Heart left ventricle (tissue), 16 donors: ENCODE data around the gene THADA. TPM values are rescaled to one million over a fixed set of nuclear protein-coding genes. Genes with fewer than 3 reads are reported as not detected.

ENCODE experiments used
- ATAC-seq, 4 donors: fragments of 200-7000 bp; cut with Tn5 transposase; one replicate each; pipeline ENCODE4 v1.9.1; 2020 to 2022; ENCODE audit warnings: moderate library complexity in 4 of 4, mild to moderate bottlenecking in 3 of 4, moderate number of reproducible peaks in 1 of 4
- DNase-seq, 5 donors: peaks; one replicate each; pipeline ENCODE4 v3.0.0-alpha.2; 2020
- H3K27ac ChIP-seq, 12 donors: fragments of 200-600 bp; sonication (generic) in 4 of 12; one replicate each; pipeline versions ENCODE4 v1.5.0 to v1.8.0; 2016 to 2022; ENCODE audit warnings: mild to moderate bottlenecking in 2 of 12
- H3K27me3 ChIP-seq, 9 donors: fragments of 200-600 bp; sonication (generic) in 2 of 9; one replicate each; pipeline versions ENCODE4 v1.5.1 to v1.8.0; 2016 to 2022; ENCODE audit warnings: mild to moderate bottlenecking in 3 of 9
- H3K36me3 ChIP-seq, 9 donors: fragments of 200-600 bp; sonication (generic) in 2 of 9; one replicate each; pipeline versions ENCODE4 v1.5.0 to v1.8.0; 2018 to 2022; ENCODE audit warnings: mild to moderate bottlenecking in 2 of 9
- H3K4me1 ChIP-seq, 12 donors: fragments of 200-600 bp; sonication (generic) in 4 of 12; one replicate each; pipeline versions ENCODE4 v1.5.0 to v1.8.0; 2016 to 2022; ENCODE audit warnings: mild to moderate bottlenecking in 3 of 12
- H3K4me3 ChIP-seq, 12 donors: fragments of 200-600 bp; sonication (generic) in 4 of 12; one replicate each; pipeline versions ENCODE4 v1.5.0 to v1.8.0; 2017 to 2022; ENCODE audit warnings: mild to moderate bottlenecking in 9 of 12, moderate library complexity in 4 of 12
- H3K9me3 ChIP-seq, 12 donors: fragments of 200-600 bp; sonication (generic) in 4 of 12; one replicate each; pipeline versions ENCODE4 v1.5.0 to v1.8.0; 2016 to 2022; ENCODE audit warnings: mild to moderate bottlenecking in 1 of 12
- POLR2A ChIP-seq, 2 donors: fragments of 450-650 bp; IDR thresholded peaks; one replicate each; pipeline ENCODE4 v1.6.1; 2017; ENCODE audit warnings: antibody characterized with exemption in 2 of 2, mild to moderate bottlenecking in 2 of 2, moderate library complexity in 2 of 2
- WGBS, 4 donors: extraction: QIAGEN DNeasy Blood & Tissue Kit in 2 of 4; methylation state at CpG; one replicate each; pipeline versions ENCODE4 v1.1.5 to v1.1.7; 2013 to 2018; 5-methylcytosine and 5-hydroxymethylcytosine counted together
- intact Hi-C, 10 donors: fragments of 100-400 bp; cut with DNase I; formaldehyde crosslinking; loops; one replicate each; pipeline versions ENCODE4 v1.11.1 to v1.14.2; 2022
- polyA plus RNA-seq, 2 donors: library from polyadenylated mRNA; stranded (reverse); fragments of 200-250 nt; gene quantifications; one replicate each; pipeline ENCODE4 v1.2.3, GENCODE V29; 2013
- total RNA-seq, 9 donors: library from RNA; depleted of rRNA in 2 of 9; stranded (reverse); fragments of >200 nt in 2 of 9; fragmentation: NEBNext Ultra II Directional in 3 of 9; extraction: Animal tissue kit (Norgen Biotek cat#: 25700) in 3 of 9; gene quantifications; one replicate each; pipeline versions ENCODE4 v1.1.0 to v1.2.4, GENCODE V29; 2016 to 2023
- TF ChIP-seq, protein P1 (sequence below), 12 donors: fragments of 200-600 bp; sonication (generic) in 4 of 12; IDR thresholded peaks; one replicate each; pipeline versions ENCODE4 v1.5.0 to v1.8.0; 2018 to 2022; ENCODE audit warnings: antibody characterized with exemption in 12 of 12, mild to moderate bottlenecking in 5 of 12
- donor health status: ischemic (EF 13 %, LVEDD 7.1; RV severe dilation, severe dysfunction).
- donor health status: healthy with polysubstance abuse.
- donor health status: DM: no; HTN: yes; CAD: no.
- donor health status: DM: no; HTN: no; CAD: no.
- donor health status: ischemic (EF 25% LVEDD 6.9; RV normal size, moderate dysfunction).
- donor health status: ischemic (EF 25% LVEDD 5.7; RV mildly dilated, moderate dysfunction).
- donor health status: healthy.
- donor health status: DM: yes; HTN: yes; CAD: no.
- donor health status: ischemic (EF 35%, LVEDD 5.7; RV mildly dilated, moderate dysfunction).
- donor health status: nonischemic (EF 11% LVEDD 7.7; RV severe dilation, severe dysfunction).
- donor health status: DM: yes; HTN: yes; CAD: no.
- donor health status: PGD.
- donor health status: ischemic (EF 29% LVEDD 5.4; RV normal size, mild dysfunction).
- donor health status: nonischemic (EF 23%, LVEDD 6.1; RV moderate dilation, normal function).

The THADA gene
- total and polyA plus RNA-seq, 11 donors = 6.8 to 21.4 (median 13.0) TPM

DNA sequence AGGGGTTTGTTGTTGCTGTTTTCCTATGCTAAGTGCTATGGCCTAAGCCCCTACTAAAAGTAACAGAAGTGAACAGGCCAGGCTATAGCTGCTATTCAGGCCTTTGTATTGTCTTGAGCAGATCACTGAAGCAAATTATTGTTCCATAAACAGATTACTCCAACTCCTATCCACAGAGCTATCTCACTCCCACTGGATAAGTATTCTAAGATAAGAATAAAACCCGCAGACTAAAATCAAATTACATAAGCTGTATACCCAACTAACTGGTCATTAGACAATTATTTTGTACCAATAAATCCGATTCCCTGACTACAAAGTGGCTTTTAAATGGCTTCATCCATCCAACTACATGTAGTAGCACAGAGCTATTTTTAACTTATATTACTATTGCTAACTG is 74.3 kb downstream of the THADA start:
- intact Hi-C loops = no loop called here
- H3K27ac ChIP-seq = peak overlapping the region in 1 of 12 donors; percentile 16
- no peaks in the 10 kb centered on the region for H3K27me3 ChIP-seq
- peaks cover 0 to 11% (median 0%) of the 10 kb centered on the region in 12 donors for H3K9me3 ChIP-seq
- DNase-seq = no peak
- TF ChIP-seq, protein P1, sequence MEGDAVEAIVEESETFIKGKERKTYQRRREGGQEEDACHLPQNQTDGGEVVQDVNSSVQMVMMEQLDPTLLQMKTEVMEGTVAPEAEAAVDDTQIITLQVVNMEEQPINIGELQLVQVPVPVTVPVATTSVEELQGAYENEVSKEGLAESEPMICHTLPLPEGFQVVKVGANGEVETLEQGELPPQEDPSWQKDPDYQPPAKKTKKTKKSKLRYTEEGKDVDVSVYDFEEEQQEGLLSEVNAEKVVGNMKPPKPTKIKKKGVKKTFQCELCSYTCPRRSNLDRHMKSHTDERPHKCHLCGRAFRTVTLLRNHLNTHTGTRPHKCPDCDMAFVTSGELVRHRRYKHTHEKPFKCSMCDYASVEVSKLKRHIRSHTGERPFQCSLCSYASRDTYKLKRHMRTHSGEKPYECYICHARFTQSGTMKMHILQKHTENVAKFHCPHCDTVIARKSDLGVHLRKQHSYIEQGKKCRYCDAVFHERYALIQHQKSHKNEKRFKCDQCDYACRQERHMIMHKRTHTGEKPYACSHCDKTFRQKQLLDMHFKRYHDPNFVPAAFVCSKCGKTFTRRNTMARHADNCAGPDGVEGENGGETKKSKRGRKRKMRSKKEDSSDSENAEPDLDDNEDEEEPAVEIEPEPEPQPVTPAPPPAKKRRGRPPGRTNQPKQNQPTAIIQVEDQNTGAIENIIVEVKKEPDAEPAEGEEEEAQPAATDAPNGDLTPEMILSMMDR (IDR thresholded peaks at IDR 0.05) = no peak
- no peak for ATAC-seq
- H3K4me1 ChIP-seq = peaks cover 2 to 54% (median 34%) of the 10 kb centered on the region in 12 donors
- peaks cover 0 to 13% (median 0%) of the 10 kb centered on the region in 9 donors for H3K36me3 ChIP-seq
- 83 to 92% (median 88%) methylated on average over 2 of the region's 2 CpGs for WGBS, 4 donors
- no peak overlapping the region for H3K4me3 ChIP-seq

DNA sequence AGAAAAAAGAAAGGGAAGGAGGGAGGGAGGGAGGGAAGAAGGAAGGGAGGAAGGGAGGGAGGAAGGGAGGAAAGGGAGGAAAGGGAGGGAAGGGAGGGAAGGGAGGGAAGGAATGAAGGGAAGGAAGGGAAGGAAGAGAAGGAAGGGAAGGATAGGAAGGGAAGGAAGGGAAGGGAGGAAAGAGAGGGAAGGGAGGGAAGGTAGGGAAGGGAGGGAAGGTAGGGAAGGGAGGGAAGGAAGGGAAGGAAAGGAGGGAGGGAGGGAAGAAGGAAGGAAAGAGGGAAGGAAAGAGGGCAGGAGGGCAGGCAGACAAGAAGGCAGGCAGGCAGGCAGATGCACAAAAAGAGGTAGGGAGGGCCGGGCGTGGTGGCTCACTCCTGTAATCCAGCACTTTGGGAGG is 74.9 kb downstream of the THADA start:
- H3K4me1 ChIP-seq = peaks cover 2 to 55% (median 39%) of the 10 kb centered on the region in 12 donors
- H3K36me3 ChIP-seq = peaks cover 0 to 9% (median 0%) of the 10 kb centered on the region in 9 donors
- H3K27ac ChIP-seq = no peak overlapping the region
- TF ChIP-seq, protein P1 (IDR thresholded peaks at IDR 0.05) = no peak
- no peak for TF ChIP-seq POLR2A (IDR thresholded peaks at IDR 0.05)
- no peak for ATAC-seq
- peaks cover 0 to 11% (median 0%) of the 10 kb centered on the region in 12 donors for H3K9me3 ChIP-seq
- intact Hi-C loops = no loop called here
- no peaks in the 10 kb centered on the region for H3K27me3 ChIP-seq
- WGBS, 4 donors = 95 to 100% (median 99%) methylated on average over 2 of the region's 2 CpGs
- no peak overlapping the region for H3K4me3 ChIP-seq
- DNase-seq = no peak

DNA sequence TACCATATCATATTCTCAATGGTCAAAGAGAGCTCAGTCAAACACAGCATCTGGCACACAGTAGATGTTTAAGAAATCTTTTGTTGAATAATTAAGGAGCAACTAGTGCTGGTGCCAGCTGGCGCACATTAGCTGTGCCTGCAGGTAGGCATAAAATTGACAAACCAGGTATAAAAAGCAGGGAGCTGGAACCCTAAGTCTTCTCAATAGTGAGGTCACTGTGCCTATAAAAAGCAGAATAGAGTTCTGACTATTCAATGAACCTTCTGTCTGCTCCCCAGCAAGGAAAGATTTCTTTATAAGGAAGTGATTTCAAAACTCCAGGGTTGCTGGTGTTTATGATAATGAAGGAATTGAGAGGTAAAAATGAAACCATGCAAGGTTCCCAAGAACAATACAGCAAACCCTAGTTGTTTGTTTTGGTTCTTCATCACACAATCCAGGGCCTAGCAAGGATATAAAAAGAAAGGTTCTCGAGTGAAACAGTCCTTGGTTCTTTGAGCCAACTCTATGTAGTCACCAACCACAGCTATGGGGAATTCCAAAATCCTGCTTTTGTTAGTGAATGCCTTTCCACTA is 76.1 kb downstream of the THADA start:
- peak overlapping the region; percentile 18 to 81 (median 56) for H3K27ac ChIP-seq
- TF ChIP-seq, protein P1 (IDR thresholded peaks at IDR 0.05) = no peak
- no peak for TF ChIP-seq POLR2A (IDR thresholded peaks at IDR 0.05)
- no peak overlapping the region for H3K4me3 ChIP-seq
- peak; percentile 41 to 82 (median 68) for ATAC-seq
- DNase-seq = no peak
- H3K4me1 ChIP-seq = peaks cover 2 to 59% (median 40%) of the 10 kb centered on the region in 12 donors
- no peaks in the 10 kb centered on the region for H3K36me3 ChIP-seq
- peaks cover 0 to under 1% (median 0%) of the 10 kb centered on the region in 12 donors for H3K9me3 ChIP-seq
- intact Hi-C loops = no loop called here
- H3K27me3 ChIP-seq = no peaks in the 10 kb centered on the region
- 48 to 58% (median 52%) methylated on average over 2 of the region's 2 CpGs for WGBS, 4 donors

DNA sequence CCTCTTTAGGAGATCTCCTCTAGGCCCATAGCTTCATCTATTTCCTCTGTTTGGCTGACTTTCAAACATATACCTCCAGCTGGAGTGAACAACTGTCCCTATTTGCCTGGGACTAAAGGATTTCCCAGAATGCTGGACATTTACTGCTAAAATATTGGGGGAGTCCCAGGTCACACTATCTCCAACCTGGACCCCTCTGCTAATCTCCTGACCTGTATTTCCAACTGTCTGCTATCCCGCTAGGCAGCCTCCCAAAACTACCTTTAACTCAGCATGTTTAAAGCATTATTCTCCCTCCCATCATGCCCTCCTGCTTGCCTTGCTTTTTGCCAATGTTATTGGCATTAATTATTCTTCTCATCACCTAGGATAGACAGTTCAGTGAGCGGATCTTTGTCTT is 77.1 kb downstream of the THADA start:
- Histone ChIP-seq H3K9me3 (no peaks in the 10 kb centered on the region), H3K27ac (peak overlapping the region in 10 of 12 donors; percentile 2 to 81 (median 59)), H3K4me1 (peaks cover 2 to 57% (median 43%) of the 10 kb centered on the region in 12 donors), H3K27me3 (no peaks in the 10 kb centered on the region), H3K36me3 (no peaks in the 10 kb centered on the region), H3K4me3 (no peak overlapping the region)
- DNase-seq = no peak
- WGBS, 4 donors = 95 to 99% (median 97%) methylated on average over 2 of the region's 2 CpGs
- no peak for ATAC-seq
- intact Hi-C loops = no loop called here
- TF ChIP-seq, protein P1 (IDR thresholded peaks at IDR 0.05) = no peak
- no peak for TF ChIP-seq POLR2A (IDR thresholded peaks at IDR 0.05)
